ENCODE measurements around the gene MEPCE. TPM values are rescaled to one million over a fixed set of nuclear protein-coding genes. Genes with fewer than 3 reads are reported as not detected.

MEPCE gene
- total and polyA plus RNA-seq, 9 of the 15 experiments (the other 6 are each of a cell fraction or from before 2014, with no cell fraction given), result 10.9 to 76.3 (median 44.1) TPM

DNA sequence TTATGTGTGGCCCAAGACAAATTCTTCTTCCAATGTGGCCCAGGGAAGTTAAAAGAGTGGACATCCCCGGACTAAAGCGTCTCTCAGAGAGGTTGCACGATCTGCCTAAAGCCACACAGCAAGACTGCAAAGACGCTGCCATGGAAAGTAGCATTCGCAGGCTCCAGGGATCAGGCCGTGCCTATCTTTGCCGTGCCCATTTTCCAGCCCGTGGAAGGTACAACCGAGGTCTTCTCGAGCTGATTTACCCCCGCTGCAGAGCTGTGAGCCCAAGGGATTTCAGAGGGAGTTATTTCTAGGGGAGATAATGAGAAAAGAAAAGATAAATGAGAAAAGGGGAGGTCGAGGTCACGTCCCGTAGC is 53.1 kb downstream of the MEPCE start:
- POLR2A ChIA-PET, result interaction anchor here (0.7 to 1.6 kb wide), 3 partner anchors 77 to 98 kb away, joined by 3 to 5 read pairs (median 3); no protein-coding TSS in a partner anchor
- H3K79me2 ChIP-seq (ENCODE audit: control insufficient read depth, insufficient read depth, low read length), result peaks cover 15% of the 10 kb centered on the region
- no peak for FAIRE-seq
- no peaks in the 10 kb centered on the region for H4K20me1 ChIP-seq (replicated peaks; ENCODE audit: control insufficient read depth, insufficient read depth, low read length)
- no TSS peak for BruUV-seq (replicated peaks)
- peak overlapping the region; percentile 64 for H3K4me3 ChIP-seq
- in situ Hi-C loops (cut with MboI) (no loop called here), intact Hi-C loops (cut with micrococcal nuclease) (loop anchor here (1.0 kb wide), 3 partner anchors 13 to 82 kb away; no protein-coding TSS in a partner anchor)
- H3K9me1 ChIP-seq (ENCODE audit: control insufficient read depth, insufficient read depth, low read length), result no peaks in the 10 kb centered on the region
- no peaks in the 10 kb centered on the region for H3K36me3 ChIP-seq (ENCODE audit: control insufficient read depth, insufficient read depth, low read length)
- peak in 2 of 4 experiments; percentile 4 for DNase-seq (ENCODE audit: extremely low read depth in 1 of 4, low spot score in 3 of 4)
- peaks cover 8 to 70% of the 10 kb centered on the region in 2 experiments; a peak in 4 of 5 replicates for H3K4me1 ChIP-seq (replicated peaks in 1 of 2; ENCODE audit: control insufficient read depth in 2 of 2, insufficient read depth in 2 of 2, low read length in 2 of 2)
- no peaks in the 10 kb centered on the region for H3K27me3 ChIP-seq (ENCODE audit: control insufficient read depth in 2 of 2, insufficient read depth in 2 of 2, low read length in 2 of 2)
- CTCF ChIA-PET (ENCODE audit: low intra/inter-chr PET ratio), result interaction anchor here (0.7 to 3.3 kb wide), 12 partner anchors 13 to 370 kb away, joined by 3 to 30 read pairs (median 4); partner anchors contain the start of genes AGFG2 and SLC12A9
- peak overlapping the region; percentile 58 to 94; a peak in 3 of 4 replicates for H3K9ac ChIP-seq (ENCODE audit: insufficient read depth in 1 of 2, low read depth in 2 of 2, low read length in 2 of 2)
- no peak overlapping the region; the same call in 2 of the 3 replicates for H3K27ac ChIP-seq (ENCODE audit: extremely low read depth, low read depth, low read length)
- peak overlapping the region; percentile 87 for H3K4me2 ChIP-seq (ENCODE audit: insufficient read depth, low read length)
- H2AFZ ChIP-seq (ENCODE audit: low read depth, low read length), result peak overlapping the region; percentile 96
- H3K9me3 ChIP-seq (replicated peaks; ENCODE audit: control insufficient read depth, insufficient read depth, low read depth, low read length), result no peaks in the 10 kb centered on the region
- no peak for ATAC-seq
- 29% methylated on average over 14 of the region's 14 CpGs for WGBS (ENCODE audit: insufficient coverage, low coverage, missing lambda C conversion rate)
- TF ChIP-seq ATF1 (CRISPR knock-in tag; IDR thresholded peaks at IDR 0.05), result no peak
- TF ChIP-seq ATF1 (tag; IDR thresholded peaks at IDR 0.05), result no peak
- TF ChIP-seq ZC3H11A (IDR thresholded peaks at IDR 0.05; ENCODE audit: low read depth, low read length), result no peak
- TF ChIP-seq, protein P1, sequence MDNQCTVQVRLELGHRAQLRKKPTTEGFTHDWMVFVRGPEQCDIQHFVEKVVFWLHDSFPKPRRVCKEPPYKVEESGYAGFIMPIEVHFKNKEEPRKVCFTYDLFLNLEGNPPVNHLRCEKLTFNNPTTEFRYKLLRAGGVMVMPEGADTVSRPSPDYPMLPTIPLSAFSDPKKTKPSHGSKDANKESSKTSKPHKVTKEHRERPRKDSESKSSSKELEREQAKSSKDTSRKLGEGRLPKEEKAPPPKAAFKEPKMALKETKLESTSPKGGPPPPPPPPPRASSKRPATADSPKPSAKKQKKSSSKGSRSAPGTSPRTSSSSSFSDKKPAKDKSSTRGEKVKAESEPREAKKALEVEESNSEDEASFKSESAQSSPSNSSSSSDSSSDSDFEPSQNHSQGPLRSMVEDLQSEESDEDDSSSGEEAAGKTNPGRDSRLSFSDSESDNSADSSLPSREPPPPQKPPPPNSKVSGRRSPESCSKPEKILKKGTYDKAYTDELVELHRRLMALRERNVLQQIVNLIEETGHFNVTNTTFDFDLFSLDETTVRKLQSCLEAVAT (IDR thresholded peaks at IDR 0.05), result no peak
- TF ChIP-seq TAF15 (IDR thresholded peaks at IDR 0.05; ENCODE audit: low read depth, low read length), result no peak
- no peak for TF ChIP-seq NR4A1 (CRISPR knock-in tag; IDR thresholded peaks at IDR 0.05)
- no peak for TF ChIP-seq NR4A1 (tag; IDR thresholded peaks at IDR 0.05)
- TF ChIP-seq MED1 (CRISPR knock-in tag; IDR thresholded peaks at IDR 0.05; ENCODE audit: borderline replicate concordance), result no peak
- no peak for TF ChIP-seq KLF1 (tag; IDR thresholded peaks at IDR 0.05)
- TF ChIP-seq ZZZ3 (IDR thresholded peaks at IDR 0.05), result no peak
- TF ChIP-seq SMARCB1 (IDR thresholded peaks at IDR 0.05; ENCODE audit: insufficient read length, low read depth), result no peak
- no peak for TF ChIP-seq MTF1 (CRISPR knock-in tag; IDR thresholded peaks at IDR 0.05; ENCODE audit: borderline replicate concordance)
- TF ChIP-seq HDGF (IDR thresholded peaks at IDR 0.05), result 0 out of 2 replicates have a peak, but pooled peaks have one; percentile 37
- TF ChIP-seq KDM1A (IDR thresholded peaks at IDR 0.05), result peak; percentile 62 to 87
- TF ChIP-seq HNRNPUL1 (IDR thresholded peaks at IDR 0.05; ENCODE audit: low read length), result no peak
- TF ChIP-seq, protein P2, sequence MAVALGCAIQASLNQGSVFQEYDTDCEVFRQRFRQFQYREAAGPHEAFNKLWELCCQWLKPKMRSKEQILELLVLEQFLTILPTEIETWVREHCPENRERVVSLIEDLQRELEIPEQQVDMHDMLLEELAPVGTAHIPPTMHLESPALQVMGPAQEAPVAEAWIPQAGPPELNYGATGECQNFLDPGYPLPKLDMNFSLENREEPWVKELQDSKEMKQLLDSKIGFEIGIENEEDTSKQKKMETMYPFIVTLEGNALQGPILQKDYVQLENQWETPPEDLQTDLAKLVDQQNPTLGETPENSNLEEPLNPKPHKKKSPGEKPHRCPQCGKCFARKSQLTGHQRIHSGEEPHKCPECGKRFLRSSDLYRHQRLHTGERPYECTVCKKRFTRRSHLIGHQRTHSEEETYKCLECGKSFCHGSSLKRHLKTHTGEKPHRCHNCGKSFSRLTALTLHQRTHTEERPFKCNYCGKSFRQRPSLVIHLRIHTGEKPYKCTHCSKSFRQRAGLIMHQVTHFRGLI (CRISPR knock-in tag; IDR thresholded peaks at IDR 0.05), result peak; percentile 6; the same call in 1 of the 2 replicates
- no peak for TF ChIP-seq ZNF316 (IDR thresholded peaks at IDR 0.05)
- no peak for TF ChIP-seq BRF1 (IDR thresholded peaks at IDR 0.05; ENCODE audit: borderline replicate concordance, extremely low read depth, insufficient read length)
- TF ChIP-seq, protein P3, sequence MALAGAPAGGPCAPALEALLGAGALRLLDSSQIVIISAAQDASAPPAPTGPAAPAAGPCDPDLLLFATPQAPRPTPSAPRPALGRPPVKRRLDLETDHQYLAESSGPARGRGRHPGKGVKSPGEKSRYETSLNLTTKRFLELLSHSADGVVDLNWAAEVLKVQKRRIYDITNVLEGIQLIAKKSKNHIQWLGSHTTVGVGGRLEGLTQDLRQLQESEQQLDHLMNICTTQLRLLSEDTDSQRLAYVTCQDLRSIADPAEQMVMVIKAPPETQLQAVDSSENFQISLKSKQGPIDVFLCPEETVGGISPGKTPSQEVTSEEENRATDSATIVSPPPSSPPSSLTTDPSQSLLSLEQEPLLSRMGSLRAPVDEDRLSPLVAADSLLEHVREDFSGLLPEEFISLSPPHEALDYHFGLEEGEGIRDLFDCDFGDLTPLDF (CRISPR knock-in tag; IDR thresholded peaks at IDR 0.05), result no peak
- no peak for TF ChIP-seq GABPB1 (CRISPR knock-in tag; IDR thresholded peaks at IDR 0.05)
- no peak for TF ChIP-seq ZNF384 (IDR thresholded peaks at IDR 0.05; ENCODE audit: low read depth, low read length)
- peak; percentile 62; the same call in 1 of the 2 replicates for TF ChIP-seq SMARCA5 (IDR thresholded peaks at IDR 0.05)
- peak; percentile 94 for TF ChIP-seq BCOR (IDR thresholded peaks at IDR 0.05)
- TF ChIP-seq LARP7 (IDR thresholded peaks at IDR 0.05), result no peak
